Thyroid gland (tissue), 4 donors: Measurements from ENCODE around the gene OAT. TPM values are rescaled to one million over a fixed set of nuclear protein-coding genes. Genes with fewer than 3 reads are reported as not detected.
A peak's percentile ranks its signal among the peaks of the same experiment; 100 is the strongest.

Source experiments
- DNase-seq, 2 donors: peaks; one replicate each; pipeline ENCODE4 v3.0.0-alpha.2; 2019
- H3K27ac ChIP-seq, 3 donors: fragments of 200-600 bp; sonication (generic); 1 replicate in 2 of 3; 2 replicates in 1 of 3; pipeline ENCODE4 v1.5.1; 2016 to 2019; ENCODE audit warnings: mild to moderate bottlenecking in 1 of 3, moderate library complexity in 1 of 3
- H3K27me3 ChIP-seq: fragments of 200-600 bp; sonication (generic); one replicate; pipeline ENCODE4 v1.5.1; 2019
- H3K36me3 ChIP-seq, 2 donors: fragments of 200-600 bp; sonication (generic); one replicate each; pipeline ENCODE4 v1.5.1; 2016 to 2019
- H3K4me1 ChIP-seq, 2 donors: fragments of 200-600 bp; sonication (generic); one replicate each; pipeline ENCODE4 v1.5.1; 2017 to 2019
- H3K4me3 ChIP-seq, 3 donors: fragments of 200-600 bp; sonication (generic); replicated peaks in 1 of 3; 1 replicate in 2 of 3; 2 replicates in 1 of 3; pipeline ENCODE4 v1.5.1; 2016; ENCODE audit warnings: mild to moderate bottlenecking in 1 of 3
- H3K9me3 ChIP-seq: fragments of 200-600 bp; sonication (generic); one replicate; pipeline ENCODE4 v1.5.1; 2017
- CTCF ChIP-seq, 6 experiments: fragments of 200-600 bp in 3 of 6; fragments of 450-650 bp in 3 of 6; sonication (generic) in 3 of 6; IDR thresholded peaks; one replicate each; pipeline ENCODE4 v1.5.1; 2016 to 2019; ENCODE audit warnings: antibody characterized with exemption in 6 of 6, mild to moderate bottlenecking in 2 of 6, inconsistent platforms in 1 of 6, moderate library complexity in 1 of 6
- POLR2A ChIP-seq, 2 donors: fragments of 450-650 bp; IDR thresholded peaks; one replicate each; pipeline ENCODE4 v1.6.1; 2017; ENCODE audit warnings: antibody characterized with exemption in 2 of 2, mild to moderate bottlenecking in 2 of 2, moderate library complexity in 1 of 2
- WGBS, 2 donors: methylation state at CpG; one replicate each; pipeline ENCODE4 v1.1.5; 2017; 5-methylcytosine and 5-hydroxymethylcytosine counted together
- intact Hi-C: fragments of 100-400 bp; cut with DNase I; formaldehyde crosslinking; loops from one replicate; pipeline ENCODE4 v1.15.1; 2023
- total RNA-seq, 4 donors: library from RNA; depleted of rRNA; stranded (reverse); fragments of >200 nt; gene quantifications; one replicate each; pipeline ENCODE4 v1.2.3, GENCODE V29; 2016

OAT gene
- total RNA-seq = 100 to 1,000 TPM in 1 of 4 donors, 10 to 100 TPM in 3; 75.3 to 111 (median 95.8) TPM

- no peaks in the 10 kb centered on the region for H3K27me3 ChIP-seq
- WGBS, 2 donors = 6 to 14% methylated on average over 16 to 18 of the region's 70 CpGs
- no peaks in the 10 kb centered on the region for H3K36me3 ChIP-seq
- H3K9me3 ChIP-seq = no peaks in the 10 kb centered on the region
- intact Hi-C loops = no loop called here
- DNase-seq = peak; percentile 98
- peaks cover 27 to 31% of the 10 kb centered on the region in 2 donors for H3K4me1 ChIP-seq
- H3K27ac ChIP-seq = peak within 1 kb of the TSS; percentile 64 to 86 (median 80)
- TF ChIP-seq CTCF (IDR thresholded peaks at IDR 0.05) (no peak), POLR2A (IDR thresholded peaks at IDR 0.05) (peak; percentile 90 to 100)
- H3K4me3 ChIP-seq = peak within 1 kb of the TSS; percentile 47 to 76 (median 73)
Measured at GRCh38 chr10:124418726-124419501, at the start of gene OAT. TSS of gene OAT (minus strand) at chr10:124418923. CDS start at chr10:124412171, 6,752 bp downstream.

GRCh38 chr10:124467165-124467564, 48.4 kb upstream of the OAT start:
- peaks cover 25 to 35% of the 10 kb centered on the region in 2 donors for H3K4me1 ChIP-seq
- no peaks in the 10 kb centered on the region for H3K36me3 ChIP-seq
- 95 to 97% methylated on average over 4 of the region's 4 CpGs for WGBS, 2 donors
- H3K27me3 ChIP-seq = no peaks in the 10 kb centered on the region
- intact Hi-C loops = no loop called here
- TF ChIP-seq CTCF (IDR thresholded peaks at IDR 0.05) (no peak), POLR2A (IDR thresholded peaks at IDR 0.05) (no peak)
- no peak overlapping the region for H3K4me3 ChIP-seq
- no peaks in the 10 kb centered on the region for H3K9me3 ChIP-seq
- no peak for DNase-seq
- H3K27ac ChIP-seq = no peak overlapping the region

DNA sequence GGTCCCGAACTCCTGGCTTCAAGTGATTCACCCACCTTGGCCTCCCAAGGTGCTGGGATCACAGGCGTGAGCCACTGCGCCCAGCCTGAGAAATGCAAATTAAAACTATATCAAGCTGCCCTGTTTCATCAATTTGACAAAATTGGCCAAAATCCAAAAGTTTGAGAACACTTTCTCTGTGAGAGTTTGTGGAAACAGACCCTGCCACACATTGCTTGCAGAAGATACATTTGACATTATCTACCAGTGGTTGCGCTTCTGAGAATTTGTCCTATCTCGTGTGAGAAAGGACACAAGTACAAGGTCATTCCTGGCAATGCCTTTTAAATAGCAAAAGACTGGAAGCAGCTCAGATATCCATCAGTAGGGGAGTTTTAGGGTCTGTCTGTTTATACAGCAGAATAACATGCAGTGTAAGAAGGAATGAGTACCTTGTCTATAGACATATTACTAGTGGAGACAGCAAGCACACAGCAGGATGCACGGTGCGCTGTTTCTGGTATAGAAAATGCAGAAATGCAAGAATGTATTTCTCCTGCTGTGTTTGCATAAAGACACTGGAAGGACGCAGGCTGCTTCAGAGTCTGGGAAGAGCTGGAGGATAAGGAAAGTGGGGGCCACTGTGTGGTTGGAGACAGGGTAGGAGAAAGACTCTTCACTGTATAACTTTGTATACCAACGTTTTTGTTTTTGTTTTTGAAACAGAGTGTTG, 47.2 kb upstream of the OAT start:
- H3K4me3 ChIP-seq = no peak overlapping the region
- no peak for DNase-seq
- H3K4me1 ChIP-seq = peaks cover 30 to 36% of the 10 kb centered on the region in 2 donors
- intact Hi-C loops = no loop called here
- no peaks in the 10 kb centered on the region for H3K9me3 ChIP-seq
- no peak for TF ChIP-seq POLR2A (IDR thresholded peaks at IDR 0.05)
- no peak for TF ChIP-seq CTCF (IDR thresholded peaks at IDR 0.05)
- H3K27me3 ChIP-seq = no peaks in the 10 kb centered on the region
- WGBS, 2 donors = 64 to 67% methylated on average over 9 of the region's 9 CpGs
- no peaks in the 10 kb centered on the region for H3K36me3 ChIP-seq
- peak overlapping the region in 1 of 3 donors; percentile 55 for H3K27ac ChIP-seq

GRCh38 chr10:124465003-124465776, 46.5 kb upstream of the OAT start:
- Histone ChIP-seq H3K27ac (peak overlapping the region; percentile 48 to 55 (median 55)), H3K36me3 (no peaks in the 10 kb centered on the region), H3K4me1 (peaks cover 30 to 36% of the 10 kb centered on the region in 2 donors), H3K9me3 (no peaks in the 10 kb centered on the region), H3K4me3 (no peak overlapping the region), H3K27me3 (no peaks in the 10 kb centered on the region)
- no peak for DNase-seq
- WGBS, 2 donors = 71 to 73% methylated on average over 17 of the region's 17 CpGs
- intact Hi-C loops = no loop called here
- TF ChIP-seq CTCF (IDR thresholded peaks at IDR 0.05) = no peak
